ENCODE measurements around the gene KCNJ10. TPM values are rescaled to one million over a fixed set of nuclear protein-coding genes. Genes with fewer than 3 reads are reported as not detected.

The KCNJ10 gene
- total RNA-seq, 2 experiments from 2014 or later: 0.29 TPM; not detected in 1

DNA sequence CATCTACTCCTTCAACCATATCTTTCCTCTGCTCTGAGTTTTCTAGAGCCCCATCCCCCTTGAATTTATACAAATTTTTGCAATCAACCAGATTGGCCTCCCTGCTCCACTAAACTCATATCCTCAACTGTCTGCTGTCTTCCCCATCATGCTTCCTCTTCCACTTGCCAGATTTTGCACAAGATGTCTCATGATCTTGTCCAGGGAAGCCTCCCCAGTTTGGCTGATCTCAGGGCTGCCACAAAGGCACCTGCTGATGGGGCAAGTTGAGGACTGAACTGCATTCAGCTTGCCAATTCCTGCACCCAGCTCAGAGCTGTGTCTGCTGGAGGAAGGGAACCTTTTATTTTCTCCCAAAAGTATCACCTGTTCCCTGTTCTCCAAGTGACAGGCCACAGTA is 7.5 kb upstream of the KCNJ10 start:
- Histone ChIP-seq H3K9me2 (ENCODE audit: insufficient read depth, low read length) (no peaks in the 10 kb centered on the region), H3K9me3 (ENCODE audit: low read length) (no peaks in the 10 kb centered on the region), H2AFZ (ENCODE audit: low read length) (no peak overlapping the region), H3K4me1 (ENCODE audit: insufficient read depth, low read length, poor library complexity, severe bottlenecking) (no peaks in the 10 kb centered on the region), H3K4me3 (ENCODE audit: low read depth, low read length, poor library complexity, severe bottlenecking) (no peak overlapping the region), H4K20me1 (ENCODE audit: insufficient read depth, low read length) (no peaks in the 10 kb centered on the region), H3K79me2 (ENCODE audit: insufficient read depth, low read depth, low read length) (no peaks in the 10 kb centered on the region), H3K36me3 (ENCODE audit: insufficient read depth, low read length) (no peaks in the 10 kb centered on the region), H3K4me2 (ENCODE audit: low read length) (no peak overlapping the region), H3K27ac (ENCODE audit: low read depth, low read length, poor library complexity, severe bottlenecking) (no peak overlapping the region)
- BruUV-seq (replicated peaks): no TSS peak
- ChIA-PET POLR2A (interaction anchor here (0.5 to 2.5 kb wide), 4 partner anchors 11 to 187 kb away, joined by 3 to 7 read pairs (median 4); partner anchors contain the start of gene IGSF8), CTCF (ENCODE audit: unreplicated experiment) (interaction anchor here (1.8 to 3.4 kb wide), 3 partner anchors 10 to 31 kb away, joined by 5 to 19 read pairs (median 9); no protein-coding TSS in a partner anchor)
- TF ChIP-seq, protein P1, sequence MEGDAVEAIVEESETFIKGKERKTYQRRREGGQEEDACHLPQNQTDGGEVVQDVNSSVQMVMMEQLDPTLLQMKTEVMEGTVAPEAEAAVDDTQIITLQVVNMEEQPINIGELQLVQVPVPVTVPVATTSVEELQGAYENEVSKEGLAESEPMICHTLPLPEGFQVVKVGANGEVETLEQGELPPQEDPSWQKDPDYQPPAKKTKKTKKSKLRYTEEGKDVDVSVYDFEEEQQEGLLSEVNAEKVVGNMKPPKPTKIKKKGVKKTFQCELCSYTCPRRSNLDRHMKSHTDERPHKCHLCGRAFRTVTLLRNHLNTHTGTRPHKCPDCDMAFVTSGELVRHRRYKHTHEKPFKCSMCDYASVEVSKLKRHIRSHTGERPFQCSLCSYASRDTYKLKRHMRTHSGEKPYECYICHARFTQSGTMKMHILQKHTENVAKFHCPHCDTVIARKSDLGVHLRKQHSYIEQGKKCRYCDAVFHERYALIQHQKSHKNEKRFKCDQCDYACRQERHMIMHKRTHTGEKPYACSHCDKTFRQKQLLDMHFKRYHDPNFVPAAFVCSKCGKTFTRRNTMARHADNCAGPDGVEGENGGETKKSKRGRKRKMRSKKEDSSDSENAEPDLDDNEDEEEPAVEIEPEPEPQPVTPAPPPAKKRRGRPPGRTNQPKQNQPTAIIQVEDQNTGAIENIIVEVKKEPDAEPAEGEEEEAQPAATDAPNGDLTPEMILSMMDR (conservative IDR thresholded peaks at IDR 0.05; ENCODE audit: low read length): no peak
- TF ChIP-seq EZH2phosphoT487 (IDR thresholded peaks at IDR 0.05; ENCODE audit: borderline replicate concordance, low read depth, low read length): no peak
- intact Hi-C loops (cut with micrococcal nuclease; ENCODE audit: unreplicated experiment): loop anchor here (5.0 kb wide), 1 partner anchor 45 kb away; the partner anchor contains the start of gene PIGM
- DNase-seq (ENCODE audit: low spot score): no peak

DNA sequence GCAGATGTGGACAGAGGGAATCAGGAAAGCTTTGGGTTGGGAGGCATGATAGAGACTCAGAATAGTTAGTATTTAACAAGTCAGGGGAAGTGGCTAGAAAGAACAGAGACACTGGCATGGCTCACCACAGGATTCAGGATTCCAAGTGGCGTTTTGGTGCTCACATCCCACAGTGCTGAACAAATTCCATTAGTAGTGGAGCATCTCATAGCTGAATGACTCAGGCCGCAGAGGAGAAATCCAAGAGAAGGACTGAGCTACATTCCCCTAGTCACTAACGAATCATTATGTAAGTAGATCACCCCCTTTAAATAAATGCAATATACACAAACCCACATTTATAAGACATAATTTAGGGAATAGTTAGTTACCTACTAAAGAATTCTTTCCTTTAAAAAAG is 6.3 kb upstream of the KCNJ10 start:
- intact Hi-C loops (cut with micrococcal nuclease; ENCODE audit: unreplicated experiment): loop anchor here (5.0 kb wide), 1 partner anchor 44 kb away; the partner anchor contains the start of gene PIGM
- Histone ChIP-seq H3K9me3 (ENCODE audit: low read length) (no peaks in the 10 kb centered on the region), H3K79me2 (ENCODE audit: insufficient read depth, low read depth, low read length) (no peaks in the 10 kb centered on the region), H3K4me2 (ENCODE audit: low read length) (no peak overlapping the region), H4K20me1 (ENCODE audit: insufficient read depth, low read length) (no peaks in the 10 kb centered on the region), H3K36me3 (ENCODE audit: insufficient read depth, low read length) (no peaks in the 10 kb centered on the region), H3K9me2 (ENCODE audit: insufficient read depth, low read length) (no peaks in the 10 kb centered on the region), H3K27ac (ENCODE audit: low read depth, low read length, poor library complexity, severe bottlenecking) (no peak overlapping the region), H3K4me1 (ENCODE audit: insufficient read depth, low read length, poor library complexity, severe bottlenecking) (peaks cover 4% of the 10 kb centered on the region), H2AFZ (ENCODE audit: low read length) (no peak overlapping the region), H3K4me3 (ENCODE audit: low read depth, low read length, poor library complexity, severe bottlenecking) (no peak overlapping the region)
- ChIA-PET POLR2A (no interaction called here), CTCF (ENCODE audit: unreplicated experiment) (interaction anchor here (1.3 to 2.8 kb wide), 2 partner anchors 10 to 11 kb away, joined by 4 to 9 read pairs; no protein-coding TSS in a partner anchor)
- BruUV-seq (replicated peaks): no TSS peak
- DNase-seq (ENCODE audit: low spot score): no peak
- TF ChIP-seq, protein P1 (conservative IDR thresholded peaks at IDR 0.05; ENCODE audit: low read length): no peak
- no peak for TF ChIP-seq EZH2phosphoT487 (IDR thresholded peaks at IDR 0.05; ENCODE audit: borderline replicate concordance, low read depth, low read length)

DNA sequence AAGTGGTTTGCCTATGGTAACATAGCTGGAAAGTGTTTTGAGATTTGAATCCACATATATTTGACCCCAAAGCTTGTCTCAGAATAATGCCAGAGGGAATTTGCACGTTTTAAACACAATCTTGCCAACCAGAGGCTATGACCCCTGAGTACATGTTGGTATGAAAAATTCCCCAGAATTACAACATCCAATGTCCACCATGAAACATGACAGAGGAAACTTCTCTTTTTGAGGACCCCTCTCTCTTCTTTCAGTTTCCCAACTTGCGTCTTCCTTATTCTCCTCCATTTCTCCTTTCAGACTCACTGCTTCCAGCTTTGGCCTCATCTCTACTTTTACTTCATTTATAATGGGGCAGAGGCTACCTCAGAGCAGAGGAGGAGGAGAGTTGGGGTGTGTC is 5.9 kb upstream of the KCNJ10 start:
- ChIA-PET CTCF (ENCODE audit: unreplicated experiment) (interaction anchor here (1.3 kb wide), 1 partner anchor 10 kb away, joined by 4 read pairs; no protein-coding TSS in a partner anchor), POLR2A (no interaction called here)
- Histone ChIP-seq H3K9me2 (ENCODE audit: insufficient read depth, low read length) (no peaks in the 10 kb centered on the region), H3K36me3 (ENCODE audit: insufficient read depth, low read length) (no peaks in the 10 kb centered on the region), H3K4me2 (ENCODE audit: low read length) (no peak overlapping the region), H3K4me3 (ENCODE audit: low read depth, low read length, poor library complexity, severe bottlenecking) (no peak overlapping the region), H3K79me2 (ENCODE audit: insufficient read depth, low read depth, low read length) (no peaks in the 10 kb centered on the region), H3K9me3 (ENCODE audit: low read length) (no peaks in the 10 kb centered on the region), H4K20me1 (ENCODE audit: insufficient read depth, low read length) (no peaks in the 10 kb centered on the region), H3K4me1 (ENCODE audit: insufficient read depth, low read length, poor library complexity, severe bottlenecking) (peaks cover 6% of the 10 kb centered on the region), H2AFZ (ENCODE audit: low read length) (no peak overlapping the region), H3K27ac (ENCODE audit: low read depth, low read length, poor library complexity, severe bottlenecking) (no peak overlapping the region)
- TF ChIP-seq EZH2phosphoT487 (IDR thresholded peaks at IDR 0.05; ENCODE audit: borderline replicate concordance, low read depth, low read length): no peak
- BruUV-seq (replicated peaks): no TSS peak
- DNase-seq (ENCODE audit: low spot score): no peak
- intact Hi-C loops (cut with micrococcal nuclease; ENCODE audit: unreplicated experiment): loop anchor here (5.0 kb wide), 1 partner anchor 44 kb away; the partner anchor contains the start of gene PIGM
